Measurements from ENCODE around the gene OR13C2. TPM values are rescaled to one million over a fixed set of nuclear protein-coding genes. Genes with fewer than 3 reads are reported as not detected.
"Not testable (repeated sequence)": the region's sequence is repeated elsewhere in the genome, so short reads cannot be mapped to it uniquely, and the experiment has no call there.

Gene OR13C2
- total RNA-seq = not detected in 2 replicates

GRCh38 chr9:104605527-104605926 is at the start of gene OR13C2:
OR13C2 (minus strand) TSS chr9:104605627; CDS start chr9:104605627, 0 bp downstream.
- H3K4me3 ChIP-seq (ENCODE audit: low read depth, low read length); H3K36me3 ChIP-seq (ENCODE audit: control insufficient read depth, insufficient read depth, low read length); DNase-seq (ENCODE audit: low read depth); H3K27me3 ChIP-seq (ENCODE audit: control insufficient read depth, insufficient read depth, low read length); FAIRE-seq: not testable (repeated sequence)

DNA sequence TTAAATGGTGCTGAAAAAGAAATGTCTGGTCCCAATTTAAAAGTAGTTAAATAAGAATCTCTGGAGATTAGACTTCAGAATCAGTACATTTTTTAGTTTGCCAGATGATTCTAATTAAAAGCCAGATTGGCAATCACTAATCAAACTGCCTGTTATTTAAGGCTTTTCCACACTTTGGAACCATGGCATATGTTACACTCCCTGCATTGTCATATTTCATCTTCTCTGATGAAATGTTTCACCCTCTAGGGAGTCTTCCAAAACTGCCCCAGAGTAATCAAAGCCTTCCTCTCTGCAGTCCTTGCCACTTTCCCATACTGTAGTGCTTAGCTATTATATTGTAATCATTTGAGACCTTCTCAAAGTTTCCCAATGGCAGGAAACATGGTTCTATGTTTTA is 30.0 kb upstream of the OR13C2 start:
- FAIRE-seq = no peak
- TF ChIP-seq, protein P1, sequence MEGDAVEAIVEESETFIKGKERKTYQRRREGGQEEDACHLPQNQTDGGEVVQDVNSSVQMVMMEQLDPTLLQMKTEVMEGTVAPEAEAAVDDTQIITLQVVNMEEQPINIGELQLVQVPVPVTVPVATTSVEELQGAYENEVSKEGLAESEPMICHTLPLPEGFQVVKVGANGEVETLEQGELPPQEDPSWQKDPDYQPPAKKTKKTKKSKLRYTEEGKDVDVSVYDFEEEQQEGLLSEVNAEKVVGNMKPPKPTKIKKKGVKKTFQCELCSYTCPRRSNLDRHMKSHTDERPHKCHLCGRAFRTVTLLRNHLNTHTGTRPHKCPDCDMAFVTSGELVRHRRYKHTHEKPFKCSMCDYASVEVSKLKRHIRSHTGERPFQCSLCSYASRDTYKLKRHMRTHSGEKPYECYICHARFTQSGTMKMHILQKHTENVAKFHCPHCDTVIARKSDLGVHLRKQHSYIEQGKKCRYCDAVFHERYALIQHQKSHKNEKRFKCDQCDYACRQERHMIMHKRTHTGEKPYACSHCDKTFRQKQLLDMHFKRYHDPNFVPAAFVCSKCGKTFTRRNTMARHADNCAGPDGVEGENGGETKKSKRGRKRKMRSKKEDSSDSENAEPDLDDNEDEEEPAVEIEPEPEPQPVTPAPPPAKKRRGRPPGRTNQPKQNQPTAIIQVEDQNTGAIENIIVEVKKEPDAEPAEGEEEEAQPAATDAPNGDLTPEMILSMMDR (IDR thresholded peaks at IDR 0.05; ENCODE audit: insufficient read depth, low read length, severe bottlenecking) = no peak
- H3K4me3 ChIP-seq (ENCODE audit: low read depth, low read length) = no peak overlapping the region

DNA sequence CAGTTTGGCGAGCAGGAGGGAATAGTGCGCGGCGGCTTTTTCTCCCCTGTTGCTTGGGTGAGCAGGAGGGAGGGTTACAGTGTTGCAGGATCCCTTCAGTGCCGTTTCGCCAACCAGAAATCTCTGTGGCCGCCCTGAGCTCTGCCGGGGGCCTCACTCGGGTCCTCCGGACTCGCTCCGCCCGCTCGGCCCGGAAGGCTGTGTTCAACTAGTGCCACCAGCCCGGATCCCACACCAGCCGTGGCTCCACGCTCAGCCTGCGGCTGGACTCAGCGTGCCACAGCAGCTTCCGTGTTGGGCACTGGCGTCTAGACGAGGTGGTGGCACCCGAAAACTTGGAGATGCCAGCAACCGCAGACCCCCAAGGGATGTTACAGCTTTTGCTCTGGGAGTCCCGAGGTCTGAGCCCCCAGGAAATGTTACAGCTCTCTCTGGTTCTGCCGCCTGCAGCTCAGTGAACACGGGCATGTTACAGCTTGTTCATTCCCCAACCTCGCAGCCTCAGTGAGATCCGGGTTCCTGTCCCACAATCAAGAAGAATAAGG is 28.6 kb upstream of the OR13C2 start:
- no peaks in the 10 kb centered on the region for H3K27me3 ChIP-seq (ENCODE audit: control insufficient read depth, insufficient read depth, low read length)
- DNase-seq (ENCODE audit: low read depth) (no peak), FAIRE-seq (no peak)
- H3K4me3 ChIP-seq (ENCODE audit: low read depth, low read length) = no peak overlapping the region
- no peaks in the 10 kb centered on the region for H3K36me3 ChIP-seq (ENCODE audit: control insufficient read depth, insufficient read depth, low read length)
- TF ChIP-seq, protein P1 (IDR thresholded peaks at IDR 0.05; ENCODE audit: insufficient read depth, low read length, severe bottlenecking) = no peak

More for the DNA sequence above, 30.0 kb upstream of the OR13C2 start:
- H3K27me3 ChIP-seq (ENCODE audit: control insufficient read depth, insufficient read depth, low read length) = no peaks in the 10 kb centered on the region
- no peaks in the 10 kb centered on the region for H3K36me3 ChIP-seq (ENCODE audit: control insufficient read depth, insufficient read depth, low read length)
- no peak for DNase-seq (ENCODE audit: low read depth)

DNA sequence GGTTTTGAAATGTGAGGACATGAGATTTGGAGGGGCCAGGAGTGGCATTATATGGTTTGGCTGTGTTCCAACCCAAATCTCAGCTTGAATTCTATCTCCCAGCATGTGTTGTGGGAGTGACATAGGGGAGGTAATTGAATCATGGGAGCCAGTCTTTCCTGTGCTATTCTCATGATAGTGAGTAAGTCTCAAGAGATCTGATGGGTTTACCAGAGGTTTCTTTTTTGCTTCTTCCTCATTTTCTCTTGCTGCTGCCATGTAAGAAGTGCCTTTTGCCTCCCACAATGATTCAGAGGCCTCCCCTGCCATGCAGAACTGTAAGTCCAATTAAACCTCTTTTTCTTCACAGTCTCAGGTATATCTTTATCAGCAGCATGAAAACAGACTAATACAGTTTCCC is 20.5 kb upstream of the OR13C2 start:
- DNase-seq (ENCODE audit: low read depth); FAIRE-seq; H3K4me3 ChIP-seq (ENCODE audit: low read depth, low read length); H3K36me3 ChIP-seq (ENCODE audit: control insufficient read depth, insufficient read depth, low read length); H3K27me3 ChIP-seq (ENCODE audit: control insufficient read depth, insufficient read depth, low read length): not testable (repeated sequence)

GRCh38 chr9:104618104-104618503 is 12.7 kb upstream of the OR13C2 start, which contains the start of gene OR13C9:
OR13C9 (minus strand) TSS chr9:104618204; CDS start chr9:104618204, 0 bp downstream.
- Histone ChIP-seq H3K27me3 (ENCODE audit: control insufficient read depth, insufficient read depth, low read length) (no peaks in the 10 kb centered on the region), H3K4me3 (ENCODE audit: low read depth, low read length) (no peak within 1 kb of the TSS), H3K36me3 (ENCODE audit: control insufficient read depth, insufficient read depth, low read length) (no peaks in the 10 kb centered on the region)
- no peak for DNase-seq (ENCODE audit: low read depth)
- TF ChIP-seq, protein P1 (IDR thresholded peaks at IDR 0.05; ENCODE audit: insufficient read depth, low read length, severe bottlenecking) = no peak
- FAIRE-seq = no peak

GRCh38 chr9:104617418-104617817 is 12.0 kb upstream of the OR13C2 start:
- no peaks in the 10 kb centered on the region for H3K27me3 ChIP-seq (ENCODE audit: control insufficient read depth, insufficient read depth, low read length)
- no peaks in the 10 kb centered on the region for H3K36me3 ChIP-seq (ENCODE audit: control insufficient read depth, insufficient read depth, low read length)
- DNase-seq (ENCODE audit: low read depth) (no peak), FAIRE-seq (no peak)
- TF ChIP-seq, protein P1 (IDR thresholded peaks at IDR 0.05; ENCODE audit: insufficient read depth, low read length, severe bottlenecking) = no peak
- no peak overlapping the region for H3K4me3 ChIP-seq (ENCODE audit: low read depth, low read length)

DNA sequence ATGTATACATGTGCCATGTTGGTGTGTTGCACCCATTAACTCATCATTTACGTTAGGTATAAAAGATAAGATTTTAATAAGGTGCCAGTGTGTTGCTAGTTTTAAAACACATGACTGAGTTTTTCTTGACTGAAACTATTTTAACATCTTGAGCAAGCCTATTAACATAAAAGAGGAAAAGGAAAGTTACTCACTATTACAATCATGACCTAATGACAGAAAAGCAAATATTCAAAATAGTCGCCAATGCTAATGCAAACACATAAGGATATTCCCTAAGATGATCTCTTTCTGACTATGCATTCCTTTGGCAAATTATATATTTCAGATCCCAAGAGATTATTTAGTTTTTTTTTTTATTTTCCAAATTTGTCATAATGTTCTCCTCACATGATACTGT is 5.8 kb upstream of the OR13C2 start:
- H3K36me3 ChIP-seq (ENCODE audit: control insufficient read depth, insufficient read depth, low read length) = no peaks in the 10 kb centered on the region
- DNase-seq (ENCODE audit: low read depth) = no peak
- FAIRE-seq = no peak
- H3K4me3 ChIP-seq (ENCODE audit: low read depth, low read length) = no peak overlapping the region
- no peaks in the 10 kb centered on the region for H3K27me3 ChIP-seq (ENCODE audit: control insufficient read depth, insufficient read depth, low read length)
- TF ChIP-seq, protein P1 (IDR thresholded peaks at IDR 0.05; ENCODE audit: insufficient read depth, low read length, severe bottlenecking) = no peak
